Heart right ventricle (tissue), 16 donors: Measurements from ENCODE around the gene ILRUN. TPM values are rescaled to one million over a fixed set of nuclear protein-coding genes. Genes with fewer than 3 reads are reported as not detected.

ENCODE experiments used
- ATAC-seq, 8 donors: fragments of 200-7000 bp; cut with Tn5 transposase; one replicate each; pipeline ENCODE4 v1.9.1; 2020; ENCODE audit warnings: mild to moderate bottlenecking in 8 of 8, moderate library complexity in 8 of 8, moderate number of reproducible peaks in 1 of 8
- DNase-seq, 2 donors: peaks; one replicate each; pipeline ENCODE4 v3.0.0-alpha.2; 2020
- H3K27ac ChIP-seq, 10 donors: fragments of 200-600 bp; sonication (generic) in 2 of 10; one replicate each; pipeline versions ENCODE4 v1.5.0 to v1.8.0; 2020 to 2022; ENCODE audit warnings: mild to moderate bottlenecking in 3 of 10
- H3K27me3 ChIP-seq, 7 donors: fragments of 200-600 bp; one replicate each; pipeline ENCODE4 v1.8.0; 2021 to 2022; ENCODE audit warnings: mild to moderate bottlenecking in 2 of 7
- H3K36me3 ChIP-seq, 9 donors: fragments of 200-600 bp; sonication (generic) in 1 of 9; one replicate each; pipeline versions ENCODE4 v1.5.0 to v1.8.0; 2020 to 2022; ENCODE audit warnings: mild to moderate bottlenecking in 2 of 9
- H3K4me1 ChIP-seq, 9 donors: fragments of 200-600 bp; sonication (generic) in 1 of 9; one replicate each; pipeline versions ENCODE4 v1.5.0 to v1.8.0; 2020 to 2022; ENCODE audit warnings: mild to moderate bottlenecking in 4 of 9
- H3K4me3 ChIP-seq, 10 donors: fragments of 200-600 bp; sonication (generic) in 2 of 10; one replicate each; pipeline versions ENCODE4 v1.5.0 to v1.8.0; 2020 to 2022; ENCODE audit warnings: mild to moderate bottlenecking in 7 of 10, moderate library complexity in 2 of 10
- H3K9me3 ChIP-seq, 11 donors: fragments of 200-600 bp in 10 of 11; sonication (generic) in 2 of 11; one replicate each; pipeline versions ENCODE4 v1.5.0 to v1.8.0; 2013 to 2022; ENCODE audit warnings: mild to moderate bottlenecking in 2 of 11, control low read depth in 1 of 11, moderate library complexity in 1 of 11
- WGBS, 2 donors: extraction: QIAGEN DNeasy Blood & Tissue Kit; methylation state at CpG; one replicate each; pipeline ENCODE4 v1.1.7; 2013; ENCODE audit warnings: inconsistent platforms in 1 of 2; 5-methylcytosine and 5-hydroxymethylcytosine counted together
- intact Hi-C, 10 donors: fragments of 100-400 bp; cut with DNase I; formaldehyde crosslinking; loops; one replicate each; pipeline versions ENCODE4 v1.11.1 to v1.14.2; 2022
- polyA plus RNA-seq, 2 donors: library from polyadenylated mRNA; stranded (reverse); fragments of 200-250 nt; gene quantifications; one replicate each; pipeline ENCODE4 v1.2.3, GENCODE V29; 2013
- total RNA-seq, 10 donors: library from RNA; stranded (reverse); fragmentation: NEBNext Ultra II Directional in 3 of 10; extraction: Animal tissue kit (Norgen Biotek cat#: 25700) in 3 of 10; gene quantifications; one replicate each; pipeline versions ENCODE4 v1.2.1 to v1.2.4, GENCODE V29; 2021 to 2023
- TF ChIP-seq, protein P1 (sequence below), 9 donors: fragments of 200-600 bp; sonication (generic) in 2 of 9; IDR thresholded peaks; one replicate each; pipeline versions ENCODE4 v1.5.0 to v1.8.0; 2021 to 2022; ENCODE audit warnings: antibody characterized with exemption in 9 of 9, mild to moderate bottlenecking in 5 of 9, moderate library complexity in 1 of 9
- donor health status: Arrhythmogenic right ventricular cardiomyopathy.
- donor health status: ischemic (EF 13 %, LVEDD 7.1; RV severe dilation, severe dysfunction).
- donor health status: healthy with polysubstance abuse.
- donor health status: DM: no; HTN: yes; CAD: no.
- donor health status: DM: no; HTN: no; CAD: no.
- donor health status: ischemic (EF 25% LVEDD 6.9; RV normal size, moderate dysfunction).
- donor health status: ischemic (EF 25% LVEDD 5.7; RV mildly dilated, moderate dysfunction).
- donor health status: healthy.
- donor health status: DM: yes; HTN: yes; CAD: no.
- donor health status: Ischemic cardiomyopathy.
- donor health status: ischemic (EF 35%, LVEDD 5.7; RV mildly dilated, moderate dysfunction).
- donor health status: nonischemic (EF 11% LVEDD 7.7; RV severe dilation, severe dysfunction).
- donor health status: DM: yes; HTN: yes; CAD: no.
- donor health status: PGD.
- donor health status: ischemic (EF 29% LVEDD 5.4; RV normal size, mild dysfunction).
- donor health status: nonischemic (EF 23%, LVEDD 6.1; RV moderate dilation, normal function).

ILRUN gene
- total and polyA plus RNA-seq, 12 donors: 54.9 to 157 (median 113) TPM

DNA sequence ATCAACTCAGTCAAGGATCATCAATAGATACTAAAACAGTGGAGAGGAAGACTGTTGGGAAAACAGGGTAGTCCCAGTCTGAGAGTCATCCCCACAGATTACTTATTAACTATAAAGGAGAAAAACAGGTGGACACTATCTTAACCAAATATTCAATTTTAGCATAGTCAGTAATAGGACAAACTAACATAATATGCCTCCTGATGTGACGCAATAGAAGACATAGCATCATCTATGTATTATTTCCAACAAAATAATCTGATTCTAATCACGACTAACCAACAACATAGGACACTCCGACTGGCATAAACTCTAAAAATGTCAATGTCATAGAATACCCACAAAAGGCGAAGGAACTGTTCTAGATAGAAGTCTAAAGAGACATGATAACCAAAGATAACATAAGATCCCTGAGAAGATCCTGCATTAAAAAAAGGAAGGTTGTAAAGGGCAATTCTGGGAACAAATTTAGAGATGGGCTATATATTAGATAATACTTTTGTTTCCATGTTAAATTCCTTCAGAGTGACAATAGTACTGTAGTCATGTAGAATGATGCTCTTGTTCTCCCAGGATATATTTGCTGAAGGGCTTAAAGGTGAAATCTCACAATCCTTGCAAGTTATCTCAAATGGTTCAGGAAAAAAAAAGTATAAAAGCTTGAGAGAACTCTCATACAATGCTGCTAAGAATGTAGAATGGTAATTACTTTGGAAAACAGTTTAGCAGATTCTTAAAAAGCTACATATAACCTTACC lies 28.9 kb downstream of the ILRUN start:
- Histone ChIP-seq H3K9me3 (no peaks in the 10 kb centered on the region), H3K4me3 (no peak overlapping the region), H3K36me3 (no peaks in the 10 kb centered on the region), H3K27ac (no peak overlapping the region), H3K27me3 (no peaks in the 10 kb centered on the region), H3K4me1 (peaks cover 0 to 60% (median 54%) of the 10 kb centered on the region in 9 donors)
- TF ChIP-seq, protein P1, sequence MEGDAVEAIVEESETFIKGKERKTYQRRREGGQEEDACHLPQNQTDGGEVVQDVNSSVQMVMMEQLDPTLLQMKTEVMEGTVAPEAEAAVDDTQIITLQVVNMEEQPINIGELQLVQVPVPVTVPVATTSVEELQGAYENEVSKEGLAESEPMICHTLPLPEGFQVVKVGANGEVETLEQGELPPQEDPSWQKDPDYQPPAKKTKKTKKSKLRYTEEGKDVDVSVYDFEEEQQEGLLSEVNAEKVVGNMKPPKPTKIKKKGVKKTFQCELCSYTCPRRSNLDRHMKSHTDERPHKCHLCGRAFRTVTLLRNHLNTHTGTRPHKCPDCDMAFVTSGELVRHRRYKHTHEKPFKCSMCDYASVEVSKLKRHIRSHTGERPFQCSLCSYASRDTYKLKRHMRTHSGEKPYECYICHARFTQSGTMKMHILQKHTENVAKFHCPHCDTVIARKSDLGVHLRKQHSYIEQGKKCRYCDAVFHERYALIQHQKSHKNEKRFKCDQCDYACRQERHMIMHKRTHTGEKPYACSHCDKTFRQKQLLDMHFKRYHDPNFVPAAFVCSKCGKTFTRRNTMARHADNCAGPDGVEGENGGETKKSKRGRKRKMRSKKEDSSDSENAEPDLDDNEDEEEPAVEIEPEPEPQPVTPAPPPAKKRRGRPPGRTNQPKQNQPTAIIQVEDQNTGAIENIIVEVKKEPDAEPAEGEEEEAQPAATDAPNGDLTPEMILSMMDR (IDR thresholded peaks at IDR 0.05): no peak
- ATAC-seq (no peak), DNase-seq (no peak)
- WGBS, 2 donors: 90 to 91% methylated on average over 4 of the region's 4 CpGs
- intact Hi-C loops: no loop called here

DNA sequence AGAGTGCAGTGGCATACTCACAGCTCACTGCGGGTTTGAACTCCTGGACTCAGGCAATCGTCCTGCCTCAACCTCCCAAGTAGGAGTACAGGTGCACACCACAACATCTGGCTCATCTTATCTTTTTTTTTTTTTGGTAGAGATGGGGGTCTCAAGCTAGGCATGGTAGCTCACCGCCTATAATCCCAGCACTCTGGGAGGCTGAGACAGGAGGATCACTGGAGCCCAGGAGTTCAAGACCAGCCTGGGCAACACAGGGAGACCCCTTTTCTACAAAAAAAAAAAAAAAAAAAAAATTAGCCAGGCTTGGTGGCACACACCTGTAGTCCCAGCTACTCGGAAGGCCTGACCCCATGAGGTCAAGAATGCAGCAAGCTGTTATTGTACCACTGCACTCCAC lies 31.5 kb downstream of the ILRUN start:
- TF ChIP-seq, protein P1 (IDR thresholded peaks at IDR 0.05): no peak
- peak overlapping the region in 5 of 10 donors; percentile 23 to 83 (median 46) for H3K27ac ChIP-seq
- H3K4me3 ChIP-seq: no peak overlapping the region
- no peaks in the 10 kb centered on the region for H3K9me3 ChIP-seq
- H3K27me3 ChIP-seq: no peaks in the 10 kb centered on the region
- intact Hi-C loops: no loop called here
- DNase-seq (no peak), ATAC-seq (no peak)
- H3K36me3 ChIP-seq: no peaks in the 10 kb centered on the region
- 90 to 91% methylated on average over 4 of the region's 4 CpGs for WGBS, 2 donors
- peaks cover 0 to 54% (median 38%) of the 10 kb centered on the region in 9 donors for H3K4me1 ChIP-seq

DNA sequence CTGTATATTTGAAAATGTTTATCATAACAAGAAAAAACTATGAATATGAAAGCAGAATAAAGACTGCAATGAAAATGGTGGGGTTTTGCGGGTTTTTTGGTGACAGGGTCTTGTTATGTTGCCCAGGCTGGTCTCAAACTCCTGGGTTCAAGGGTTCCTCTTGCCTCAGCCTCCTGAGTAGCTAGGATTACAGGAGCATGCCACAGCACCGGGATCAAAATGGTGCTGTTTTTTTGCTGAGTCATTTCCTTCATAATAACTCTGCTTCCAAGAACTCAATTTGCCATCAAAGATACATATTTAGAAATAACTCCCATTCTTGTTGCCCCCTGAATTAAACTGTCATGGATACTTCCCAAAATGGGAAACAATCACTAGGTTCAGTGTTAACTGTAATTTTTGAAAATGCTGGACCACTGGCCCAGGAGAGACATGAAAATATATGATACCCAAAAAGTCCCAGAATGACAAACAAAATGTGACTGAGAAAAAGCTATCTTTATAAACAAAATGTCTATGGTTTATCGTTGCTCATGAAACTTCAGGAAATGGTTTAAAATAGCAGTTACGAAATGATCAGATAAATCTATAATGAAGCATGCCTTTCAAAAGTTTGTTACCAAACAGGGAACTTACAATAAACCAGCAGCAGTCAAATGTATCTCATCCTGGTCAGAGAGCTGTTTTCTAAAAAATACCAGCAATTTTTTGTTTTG lies 32.2 kb downstream of the ILRUN start:
- DNase-seq: no peak
- Histone ChIP-seq H3K36me3 (no peaks in the 10 kb centered on the region), H3K27me3 (no peaks in the 10 kb centered on the region), H3K27ac (peak overlapping the region in 8 of 10 donors; percentile 1 to 83 (median 44)), H3K4me3 (no peak overlapping the region), H3K9me3 (no peaks in the 10 kb centered on the region), H3K4me1 (peaks cover 0 to 54% (median 38%) of the 10 kb centered on the region in 9 donors)
- intact Hi-C loops: no loop called here
- ATAC-seq: no peak
- WGBS, 2 donors: 53 to 65% methylated on average over 4 of the region's 4 CpGs
- TF ChIP-seq, protein P1 (IDR thresholded peaks at IDR 0.05): no peak

DNA sequence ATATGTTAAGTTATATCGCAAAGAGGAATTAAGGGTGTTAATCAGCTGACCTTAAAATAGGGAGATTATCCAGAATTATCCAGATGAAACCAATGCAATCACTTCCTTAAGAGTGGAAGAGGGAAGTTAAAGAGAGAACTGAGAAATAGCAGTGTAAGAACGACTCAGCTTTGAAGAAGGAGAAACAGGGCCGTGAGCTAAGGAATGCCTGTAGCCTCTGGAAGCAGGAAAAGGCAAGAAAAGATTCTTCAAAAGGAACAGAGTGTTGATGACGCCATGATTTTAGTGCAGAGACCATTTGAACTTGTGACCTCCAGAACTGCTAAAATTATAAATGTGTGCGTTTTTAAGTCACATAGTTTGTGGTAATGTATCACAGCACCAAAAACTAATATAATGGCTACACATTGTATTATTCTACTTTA lies 32.7 kb downstream of the ILRUN start:
- intact Hi-C loops: no loop called here
- H3K4me1 ChIP-seq: peaks cover 0 to 59% (median 42%) of the 10 kb centered on the region in 9 donors
- no peaks in the 10 kb centered on the region for H3K36me3 ChIP-seq
- no peak overlapping the region for H3K4me3 ChIP-seq
- H3K9me3 ChIP-seq: no peaks in the 10 kb centered on the region
- H3K27ac ChIP-seq: peak overlapping the region in 8 of 10 donors; percentile 1 to 83 (median 44)
- ATAC-seq: peak in 5 of 8 donors; percentile 35 to 60 (median 48)
- 72 to 75% methylated on average over 5 of the region's 5 CpGs for WGBS, 2 donors
- no peaks in the 10 kb centered on the region for H3K27me3 ChIP-seq
- TF ChIP-seq, protein P1 (IDR thresholded peaks at IDR 0.05): no peak
- DNase-seq: no peak
